Measurements from ENCODE around the gene SERPINB7. TPM values are rescaled to one million over a fixed set of nuclear protein-coding genes. Genes with fewer than 3 reads are reported as not detected.

Gene SERPINB7
- polyA plus RNA-seq, 2 of the 4 experiments (the other 2 are of a cell fraction) = 0.84 to 2.9 TPM

- no peak for DNase-seq (ENCODE audit: low read depth in 1 of 2, low spot score in 1 of 2)
Observed at GRCh38 chr18:63834471-63835113, 59.4 kb downstream of the SERPINB7 start.

GRCh38 chr18:63836456-63836855 lies 61.2 kb downstream of the SERPINB7 start:
- no peaks in the 10 kb centered on the region for H3K9me3 ChIP-seq
- no peak overlapping the region for H3K27ac ChIP-seq
- FAIRE-seq = no peak
- no peak for DNase-seq (ENCODE audit: low read depth in 1 of 2, low spot score in 1 of 2)
- POLR2A ChIA-PET = no interaction called here
- no peaks in the 10 kb centered on the region for H3K4me1 ChIP-seq
- 35% methylated on average over 3 of the region's 3 CpGs for WGBS (ENCODE audit: missing lambda C conversion rate)
- no peak overlapping the region for H3K4me2 ChIP-seq
- ATAC-seq = no peak
- no peak overlapping the region for H3K4me3 ChIP-seq
- CTCF ChIA-PET = interaction anchor here (1.4 to 1.5 kb wide), 2 partner anchors 12 to 318 kb away, joined by 3 read pairs; no protein-coding TSS in a partner anchor
- TF ChIP-seq ZNF302 (CRISPR knock-in tag; IDR thresholded peaks at IDR 0.05) (no peak), HES2 (IDR thresholded peaks at IDR 0.05) (no peak), NPAS2 (CRISPR knock-in tag; IDR thresholded peaks at IDR 0.05; ENCODE audit: borderline replicate concordance) (no peak), NR3C1 (IDR thresholded peaks at IDR 0.05) (no peak), CBX8 (IDR thresholded peaks at IDR 0.05) (no peak), USF2 (IDR thresholded peaks at IDR 0.05) (no peak), CHD4 (IDR thresholded peaks at IDR 0.05; ENCODE audit: borderline replicate concordance) (no peak), CTCF (IDR thresholded peaks at IDR 0.05) (no peak), CEBPB (IDR thresholded peaks at IDR 0.05) (no peak), KDM1A (IDR thresholded peaks at IDR 0.05; ENCODE audit: low read depth) (no peak), RCOR1 (IDR thresholded peaks at IDR 0.05; ENCODE audit: low read depth, low read length) (no peak)

More at GRCh38 chr18:63834471-63835113, 59.4 kb downstream of the SERPINB7 start:
- Histone ChIP-seq H3K9me3 (no peaks in the 10 kb centered on the region), H3K4me3 (no peak overlapping the region), H3K4me2 (no peak overlapping the region), H3K27ac (no peak overlapping the region), H3K4me1 (no peaks in the 10 kb centered on the region)
- ChIA-PET POLR2A (no interaction called here), CTCF (no interaction called here)
- no peak for ATAC-seq
- 21% methylated on average over 4 of the region's 4 CpGs for WGBS (ENCODE audit: missing lambda C conversion rate)
- no peak for TF ChIP-seq CTCF (IDR thresholded peaks at IDR 0.05)
- TF ChIP-seq KDM5A (IDR thresholded peaks at IDR 0.05) = no peak
- TF ChIP-seq ATOH8 (CRISPR knock-in tag; IDR thresholded peaks at IDR 0.05; ENCODE audit: low read depth) = no peak
- TF ChIP-seq HDAC2 (IDR thresholded peaks at IDR 0.05) = no peak
- TF ChIP-seq HES2 (IDR thresholded peaks at IDR 0.05) = no peak
- no peak for TF ChIP-seq MAFK (IDR thresholded peaks at IDR 0.05; ENCODE audit: partially characterized antibody)
- no peak for TF ChIP-seq ZNF302 (CRISPR knock-in tag; IDR thresholded peaks at IDR 0.05)
- TF ChIP-seq JUN (IDR thresholded peaks at IDR 0.05) = no peak
- no peak for TF ChIP-seq RNF2 (IDR thresholded peaks at IDR 0.05; ENCODE audit: borderline replicate concordance, low read depth)
- no peak for TF ChIP-seq HEYL (CRISPR knock-in tag; IDR thresholded peaks at IDR 0.05)
- no peak for TF ChIP-seq PHF8 (IDR thresholded peaks at IDR 0.05; ENCODE audit: borderline replicate concordance, low read depth)
- TF ChIP-seq PBX3 (IDR thresholded peaks at IDR 0.05) = no peak
- no peak for TF ChIP-seq HMGXB4 (CRISPR knock-in tag; IDR thresholded peaks at IDR 0.05; ENCODE audit: borderline replicate concordance)
- no peak for FAIRE-seq

Data from A549 (cell line).